GM12873 (cell line): Measurements from ENCODE around the gene NCBP3.

Experiments used
- TF ChIP-seq, protein P1 (sequence below): IDR thresholded peaks from 2 replicates; pipeline ENCODE4 v1.5.1; 2012; ENCODE audit warnings: low read depth, mild to moderate bottlenecking, moderate library complexity, low read length, control low read depth; ENCODE audit not compliant: insufficient read depth; ENCODE audit errors: missing control alignments

The NCBP3 gene

DNA sequence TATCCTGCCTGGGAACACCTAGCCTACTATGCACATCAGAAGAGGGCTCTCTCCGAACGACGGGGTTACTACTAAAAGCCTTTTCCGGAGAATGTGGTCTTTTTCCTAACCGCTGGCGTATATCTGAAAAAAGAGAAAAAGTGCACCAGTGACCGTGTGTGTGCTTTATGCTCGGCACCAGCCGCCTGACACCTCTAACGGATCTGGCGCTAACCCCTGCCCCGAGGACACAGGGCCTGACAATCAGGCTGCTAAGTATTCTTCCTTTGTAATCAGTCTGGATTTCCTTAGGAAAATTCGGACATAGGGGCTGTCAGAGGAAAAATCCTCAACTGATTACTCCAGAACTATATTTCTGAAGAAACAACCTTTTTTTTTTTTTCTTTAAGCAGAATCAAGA, 31.7 kb downstream of the NCBP3 start:
- TF ChIP-seq, protein P1, sequence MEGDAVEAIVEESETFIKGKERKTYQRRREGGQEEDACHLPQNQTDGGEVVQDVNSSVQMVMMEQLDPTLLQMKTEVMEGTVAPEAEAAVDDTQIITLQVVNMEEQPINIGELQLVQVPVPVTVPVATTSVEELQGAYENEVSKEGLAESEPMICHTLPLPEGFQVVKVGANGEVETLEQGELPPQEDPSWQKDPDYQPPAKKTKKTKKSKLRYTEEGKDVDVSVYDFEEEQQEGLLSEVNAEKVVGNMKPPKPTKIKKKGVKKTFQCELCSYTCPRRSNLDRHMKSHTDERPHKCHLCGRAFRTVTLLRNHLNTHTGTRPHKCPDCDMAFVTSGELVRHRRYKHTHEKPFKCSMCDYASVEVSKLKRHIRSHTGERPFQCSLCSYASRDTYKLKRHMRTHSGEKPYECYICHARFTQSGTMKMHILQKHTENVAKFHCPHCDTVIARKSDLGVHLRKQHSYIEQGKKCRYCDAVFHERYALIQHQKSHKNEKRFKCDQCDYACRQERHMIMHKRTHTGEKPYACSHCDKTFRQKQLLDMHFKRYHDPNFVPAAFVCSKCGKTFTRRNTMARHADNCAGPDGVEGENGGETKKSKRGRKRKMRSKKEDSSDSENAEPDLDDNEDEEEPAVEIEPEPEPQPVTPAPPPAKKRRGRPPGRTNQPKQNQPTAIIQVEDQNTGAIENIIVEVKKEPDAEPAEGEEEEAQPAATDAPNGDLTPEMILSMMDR = no peak

DNA sequence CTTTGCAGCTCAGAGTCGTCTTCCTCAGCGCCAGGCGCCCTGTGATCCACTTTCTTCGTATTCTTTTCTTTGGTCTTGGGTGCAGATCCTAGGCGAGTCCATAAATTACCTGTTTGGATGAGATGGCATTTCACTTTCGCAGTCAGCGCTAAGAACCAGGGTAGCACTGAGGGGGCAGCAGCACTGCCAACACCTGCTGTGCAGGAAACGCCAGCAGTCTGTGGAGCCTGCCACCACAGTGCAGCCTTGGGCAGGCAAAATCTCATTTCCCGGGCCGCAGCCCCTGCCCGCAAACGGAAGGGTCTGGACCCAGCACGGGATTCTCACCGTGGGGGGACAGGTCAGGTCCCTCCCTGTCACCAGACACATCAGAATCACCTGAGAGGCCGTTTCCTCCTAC, 32.9 kb downstream of the NCBP3 start:
- TF ChIP-seq, protein P1 = no peak

GRCh38 chr17:3812771-3813170, 33.3 kb downstream of the NCBP3 start:
- TF ChIP-seq, protein P1 = no peak

DNA sequence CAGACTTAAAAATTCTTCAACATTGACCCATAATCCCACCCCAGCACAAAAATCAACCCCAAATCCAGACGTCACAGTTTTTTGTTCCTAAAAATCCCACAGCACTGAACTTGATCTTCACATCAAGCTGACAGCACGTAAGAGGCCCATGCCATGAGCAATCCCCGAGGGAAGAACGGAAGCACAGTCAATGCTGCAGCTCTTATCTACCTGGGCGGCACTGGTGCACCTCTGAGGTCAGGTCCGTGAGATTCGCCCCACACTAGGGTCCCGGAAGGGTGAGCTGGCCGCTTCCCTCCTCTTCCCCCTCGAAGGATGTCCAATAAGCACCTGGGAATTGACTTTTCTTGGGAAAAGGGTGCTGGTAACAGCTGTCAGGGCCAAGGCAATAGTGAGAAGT, 33.8 kb downstream of the NCBP3 start:
- TF ChIP-seq, protein P1 = no peak

DNA sequence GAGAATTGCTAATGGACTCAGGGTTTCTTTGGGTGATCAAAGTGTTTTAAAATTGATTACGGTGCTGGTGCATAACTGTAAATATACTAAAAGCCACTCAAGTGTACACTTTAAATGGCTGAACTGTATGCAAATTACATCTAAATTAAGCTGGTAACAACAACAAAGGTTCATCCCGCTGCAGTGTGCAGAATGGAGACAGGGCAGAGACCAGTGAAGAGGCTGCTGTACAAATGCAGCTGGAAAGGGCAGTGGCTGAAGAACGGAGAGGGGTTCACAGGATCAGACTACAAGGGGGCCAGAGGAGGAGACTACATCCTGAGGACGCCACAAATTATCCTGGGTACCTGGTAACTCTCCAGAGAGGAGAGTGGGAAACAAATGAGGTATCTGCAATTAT, 36.0 kb downstream of the NCBP3 start:
- TF ChIP-seq, protein P1 = no peak

- TF ChIP-seq, protein P1 = no peak
Observed at GRCh38 chr17:3809135-3809534, 36.9 kb downstream of the NCBP3 start.

DNA sequence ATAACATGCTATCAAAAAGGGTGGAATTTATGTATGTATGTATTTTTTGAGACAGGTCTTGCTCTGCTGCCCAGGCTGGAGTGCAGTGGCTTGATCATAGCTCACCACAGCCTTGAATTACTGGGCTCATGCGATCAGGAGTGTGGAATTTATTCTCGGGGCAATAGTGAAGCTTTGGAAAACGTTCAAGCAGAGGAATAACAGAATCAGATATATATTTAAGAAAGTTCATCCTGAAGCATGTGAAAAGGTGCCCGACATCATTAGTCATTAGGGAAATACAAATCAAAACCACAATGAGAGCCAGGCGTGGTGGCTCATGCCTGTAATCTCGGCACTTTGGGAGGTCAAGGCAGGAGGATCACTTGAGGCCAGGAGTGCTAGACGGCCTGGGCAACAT, 37.3 kb downstream of the NCBP3 start:
- TF ChIP-seq, protein P1 = no peak

DNA sequence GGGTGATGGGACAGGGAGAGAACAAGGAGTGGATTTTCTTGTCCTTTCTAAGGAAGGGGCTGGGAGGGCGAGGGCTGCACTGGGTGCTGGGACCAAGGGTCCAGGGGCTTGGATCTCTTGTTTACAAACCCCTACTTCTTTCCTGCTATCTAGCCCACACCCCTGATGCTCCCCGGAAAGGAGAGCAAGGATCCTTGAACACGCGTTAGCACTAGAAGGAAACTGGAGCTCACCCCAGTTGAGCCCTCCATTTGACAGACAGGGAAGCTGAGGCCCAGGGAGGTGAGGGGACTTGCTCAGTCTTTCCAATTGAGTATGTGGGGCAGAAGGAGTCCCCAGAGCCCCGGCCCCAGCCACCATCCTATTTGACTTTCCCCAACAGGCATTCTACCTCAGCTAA, 40.5 kb downstream of the NCBP3 start:
- TF ChIP-seq, protein P1 = no peak
